Stimulated activated CD8-positive, alpha-beta memory T cell treated with anti-CD3 and anti-CD28 coated beads, Interleukin-2, amount 100 ng/mL, for 1 hour (primary cell): ENCODE measurements around the gene TM9SF3.

Experiments
- DNase-seq, 2 donors: peaks; one replicate each; pipeline ENCODE4 v3.0.0-alpha.2; 2020; ENCODE audit warnings: low read depth in 2 of 2

Gene TM9SF3

DNA sequence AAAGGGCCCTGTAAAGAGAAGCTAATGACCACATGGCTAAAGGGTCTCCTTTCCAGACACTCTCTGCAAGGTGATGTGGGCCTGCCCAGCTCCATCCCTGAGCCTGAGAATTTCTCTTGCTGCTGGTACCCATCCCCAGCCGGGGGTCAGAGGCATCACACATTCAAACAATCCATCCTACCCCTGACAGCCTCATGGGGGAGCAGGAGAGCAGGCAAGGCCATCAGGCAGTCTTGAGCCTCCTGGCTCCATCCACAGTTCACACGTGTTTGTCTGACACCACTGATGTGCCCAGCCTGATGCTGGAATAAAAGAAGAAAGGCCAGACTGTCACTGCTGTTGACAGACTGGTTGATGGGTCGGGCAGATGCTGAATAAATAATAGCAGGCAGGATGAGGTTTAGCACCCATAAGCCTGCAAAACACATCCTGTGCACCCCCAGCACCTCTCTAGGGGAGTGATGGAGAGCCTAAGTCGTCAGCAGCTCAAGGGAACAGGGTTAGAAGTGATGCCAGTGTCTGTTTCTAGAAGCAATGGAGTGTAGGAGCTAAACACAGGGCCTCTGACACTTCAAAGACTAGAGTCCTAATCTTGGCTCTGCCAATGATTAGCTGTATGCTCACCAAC is 116.6 kb downstream of the TM9SF3 start:
- DNase-seq, result no peak

DNA sequence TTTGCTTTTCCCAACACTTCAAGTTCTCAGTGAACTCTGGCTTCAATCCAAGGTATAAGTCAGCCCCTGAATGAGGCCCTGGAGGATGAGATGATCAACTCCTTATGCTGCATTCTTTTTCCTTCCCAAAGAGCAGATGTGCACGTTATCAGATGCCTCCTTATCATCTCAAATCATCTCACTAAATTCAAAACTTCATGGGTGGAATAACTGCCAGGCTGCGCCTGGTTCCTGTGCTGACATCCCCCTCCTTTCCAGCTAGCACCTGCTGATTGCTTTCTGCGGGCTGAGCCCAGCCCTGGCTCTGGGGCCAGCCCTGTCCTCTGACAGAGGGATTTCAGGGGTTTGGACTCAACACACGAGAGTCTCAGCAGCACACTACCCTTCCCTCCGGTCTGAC is 118.0 kb downstream of the TM9SF3 start:
- DNase-seq, result no peak
